ENCODE results near the gene GPC5. TPM values are rescaled to one million over a fixed set of nuclear protein-coding genes. Genes with fewer than 3 reads are reported as not detected.
"Not testable (repeated sequence)": the region's sequence is repeated elsewhere in the genome, so short reads cannot be mapped to it uniquely, and the experiment has no call there.

GPC5 gene
- total RNA-seq, 4 donors from 2014 or later: 0.24 to 30.8 (median 1.8) TPM; not detected in 1

GRCh38 chr13:91773591-91774227 lies 375.3 kb downstream of the GPC5 start:
- Histone ChIP-seq H3K36me3 (no peaks in the 10 kb centered on the region), H3K27me3 (no peaks in the 10 kb centered on the region), H3K27ac (no peak overlapping the region), H3K9me3 (no peaks in the 10 kb centered on the region), H3K4me3 (no peak overlapping the region), H3K4me1 (no peaks in the 10 kb centered on the region)
- TF ChIP-seq POLR2A (IDR thresholded peaks at IDR 0.05) (no peak), CTCF (IDR thresholded peaks at IDR 0.05) (no peak)
- no peak for DNase-seq
- intact Hi-C loops (cut with DNase I; ENCODE audit: low total_unique reads): no loop called here

GRCh38 chr13:91774397-91774796 lies 376.0 kb downstream of the GPC5 start:
- H3K27ac ChIP-seq: no peak overlapping the region
- intact Hi-C loops (cut with DNase I; ENCODE audit: low total_unique reads): no loop called here
- TF ChIP-seq CTCF (IDR thresholded peaks at IDR 0.05) (no peak), POLR2A (IDR thresholded peaks at IDR 0.05) (no peak)
- H3K4me3 ChIP-seq: no peak overlapping the region
- H3K36me3 ChIP-seq: no peaks in the 10 kb centered on the region
- H3K9me3 ChIP-seq: no peaks in the 10 kb centered on the region
- no peaks in the 10 kb centered on the region for H3K4me1 ChIP-seq
- DNase-seq: no peak
- no peaks in the 10 kb centered on the region for H3K27me3 ChIP-seq

GRCh38 chr13:91776611-91777193 lies 378.3 kb downstream of the GPC5 start:
- Histone ChIP-seq H3K27me3 (no peaks in the 10 kb centered on the region), H3K9me3 (no peaks in the 10 kb centered on the region), H3K4me3 (no peak overlapping the region), H3K4me1 (no peaks in the 10 kb centered on the region), H3K36me3 (no peaks in the 10 kb centered on the region), H3K27ac (no peak overlapping the region)
- no peak for TF ChIP-seq CTCF (IDR thresholded peaks at IDR 0.05)
- no peak for TF ChIP-seq POLR2A (IDR thresholded peaks at IDR 0.05)
- DNase-seq: no peak
- intact Hi-C loops (cut with DNase I; ENCODE audit: low total_unique reads): no loop called here

GRCh38 chr13:91778123-91778522 lies 379.7 kb downstream of the GPC5 start:
- no peak for DNase-seq
- intact Hi-C loops (cut with DNase I; ENCODE audit: low total_unique reads): no loop called here
- TF ChIP-seq POLR2A (IDR thresholded peaks at IDR 0.05) (no peak), CTCF (IDR thresholded peaks at IDR 0.05) (no peak)
- Histone ChIP-seq H3K9me3 (no peaks in the 10 kb centered on the region), H3K27ac (no peak overlapping the region), H3K27me3 (no peaks in the 10 kb centered on the region), H3K4me3 (no peak overlapping the region), H3K36me3 (no peaks in the 10 kb centered on the region), H3K4me1 (no peaks in the 10 kb centered on the region)

- H3K36me3 ChIP-seq; DNase-seq; H3K4me1 ChIP-seq; intact Hi-C loops (cut with DNase I; ENCODE audit: low total_unique reads); H3K4me3 ChIP-seq; H3K27ac ChIP-seq; H3K27me3 ChIP-seq; H3K9me3 ChIP-seq: not testable (repeated sequence)
These were observed 383.7 kb downstream of the GPC5 start for GRCh38 chr13:91781982-91782691.

All from uterus (tissue), 4 donors.